GM18511 (cell line): ENCODE measurements around the gene VTA1.
"Not testable (repeated sequence)": the region's sequence is repeated elsewhere in the genome, so short reads cannot be mapped to it uniquely, and the experiment has no call there.

Source experiments
- ATAC-seq: cut with Tn5 transposase; IDR thresholded peaks from one replicate; pipeline ENCODE4 v1.9.1; 2021; ENCODE audit warnings: mild to moderate bottlenecking, moderate library complexity; ENCODE audit not compliant: unreplicated experiment

VTA1 gene

GRCh38 chr6:142223938-142224337 lies 76.9 kb downstream of the VTA1 start:
- ATAC-seq: no peak

GRCh38 chr6:142225115-142225514 lies 78.1 kb downstream of the VTA1 start:
- no peak for ATAC-seq

DNA sequence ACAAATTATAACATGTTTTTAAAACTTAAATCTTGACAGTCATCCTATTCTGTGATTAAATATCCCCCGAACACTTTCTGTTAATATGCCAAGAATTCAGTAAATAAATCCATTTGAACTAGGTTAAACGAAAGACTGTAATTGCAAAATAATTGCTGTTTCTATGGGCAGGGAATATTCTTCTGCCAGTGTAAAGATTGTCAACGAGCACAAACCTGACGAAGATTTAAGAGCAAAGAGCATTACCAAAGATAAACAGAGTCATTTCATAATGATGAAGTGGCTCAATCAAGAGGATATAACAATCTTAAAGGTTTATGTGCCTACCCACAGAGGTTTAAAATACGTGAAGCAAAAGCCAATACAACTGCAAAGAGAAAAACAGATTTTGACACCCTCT lies 78.5 kb downstream of the VTA1 start:
- no peak for ATAC-seq

DNA sequence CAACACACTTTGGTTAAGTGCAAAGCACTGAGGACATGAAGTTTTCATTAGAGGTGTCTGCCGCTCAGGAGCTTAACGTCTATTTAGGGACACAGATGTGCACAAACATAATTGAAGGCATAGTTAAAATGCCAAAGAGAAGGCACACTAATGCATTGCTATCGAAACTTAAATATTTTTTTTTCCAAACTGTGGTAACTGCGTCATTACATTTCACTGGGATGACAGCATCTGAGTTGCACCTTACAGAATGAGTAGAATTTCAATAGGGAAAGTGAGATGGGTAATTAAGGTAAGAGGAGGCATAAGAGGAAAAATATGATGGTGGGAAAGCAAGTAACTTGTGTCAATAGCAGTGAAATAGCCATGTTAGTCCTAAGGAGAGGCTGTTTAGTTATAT lies 79.7 kb downstream of the VTA1 start:
- ATAC-seq: no peak

GRCh38 chr6:142229518-142230270 lies 82.6 kb downstream of the VTA1 start:
- not testable (repeated sequence) for ATAC-seq

DNA sequence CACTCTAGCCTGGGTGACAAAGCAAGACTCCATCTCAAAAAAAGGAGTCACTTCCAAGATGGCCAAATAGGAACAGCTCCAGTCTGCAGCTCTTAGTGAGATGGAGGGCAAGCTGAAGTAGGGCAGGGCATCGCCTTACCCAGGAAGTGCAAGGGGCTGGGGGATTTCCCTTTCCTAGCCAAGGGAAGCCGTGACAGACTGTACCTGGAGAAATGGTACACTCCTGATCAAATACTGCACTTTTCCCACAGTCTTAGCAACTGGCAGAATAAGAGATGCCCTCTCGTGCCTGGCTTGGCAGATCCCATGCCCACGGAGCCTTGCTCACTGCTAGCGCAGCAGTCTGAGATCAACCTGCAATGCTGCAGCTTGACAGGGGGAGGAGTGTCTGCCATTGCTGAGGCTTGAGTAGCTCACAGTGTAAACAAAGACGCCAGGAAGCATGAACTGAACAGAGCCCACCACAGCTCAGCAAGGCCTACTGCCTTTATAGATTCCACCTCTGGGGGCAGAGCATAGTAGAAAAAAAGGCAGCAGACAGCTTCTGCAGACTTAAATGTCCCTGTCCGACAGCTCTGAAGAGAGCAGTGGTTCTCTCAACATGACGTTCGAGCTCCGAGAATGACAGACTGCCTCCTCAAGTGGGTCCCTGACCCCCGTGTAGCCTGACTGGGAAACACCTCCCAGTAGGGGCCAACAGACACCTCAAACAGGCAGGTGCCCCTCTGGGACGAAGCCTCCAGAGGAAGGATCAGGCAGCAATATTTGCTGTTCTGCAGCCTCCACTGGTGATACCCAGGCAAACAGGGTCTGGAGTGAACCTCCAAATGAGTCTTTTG lies 85.4 kb downstream of the VTA1 start:
- peak; percentile 87 for ATAC-seq

DNA sequence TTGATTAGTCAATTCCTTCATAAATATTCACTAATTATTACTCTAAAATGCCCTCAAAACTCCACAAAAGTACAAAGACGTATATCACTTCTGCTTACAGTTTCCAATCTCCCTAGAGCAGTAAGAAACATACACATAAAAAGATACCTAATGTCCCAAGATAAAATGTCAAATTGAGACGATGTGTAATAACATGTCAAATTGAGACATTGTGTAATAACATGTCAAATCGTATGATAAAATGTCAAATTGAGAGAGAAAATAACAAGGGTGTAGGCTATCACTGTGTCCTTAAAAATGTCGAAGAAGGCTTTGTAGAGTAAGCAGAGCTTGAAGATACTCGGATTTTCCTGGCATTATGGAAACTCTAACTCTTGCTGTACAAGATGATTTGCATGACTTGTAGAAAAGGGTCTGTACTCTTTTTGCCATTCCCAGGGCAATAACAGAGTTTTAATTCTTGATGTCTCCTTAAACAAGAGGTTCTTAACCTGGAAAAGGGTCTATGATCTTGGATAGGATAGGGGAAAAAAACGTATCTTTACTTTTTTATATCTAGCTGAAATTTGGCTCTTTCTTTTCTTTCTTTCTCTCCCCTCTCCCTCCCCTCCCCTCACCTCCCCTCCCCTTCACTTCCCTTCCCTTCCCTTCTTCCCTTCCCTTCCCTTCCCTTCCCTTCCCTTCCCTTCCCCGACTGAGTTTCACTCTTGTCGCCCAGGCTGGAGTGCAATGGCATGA lies 87.1 kb downstream of the VTA1 start:
- no peak for ATAC-seq

DNA sequence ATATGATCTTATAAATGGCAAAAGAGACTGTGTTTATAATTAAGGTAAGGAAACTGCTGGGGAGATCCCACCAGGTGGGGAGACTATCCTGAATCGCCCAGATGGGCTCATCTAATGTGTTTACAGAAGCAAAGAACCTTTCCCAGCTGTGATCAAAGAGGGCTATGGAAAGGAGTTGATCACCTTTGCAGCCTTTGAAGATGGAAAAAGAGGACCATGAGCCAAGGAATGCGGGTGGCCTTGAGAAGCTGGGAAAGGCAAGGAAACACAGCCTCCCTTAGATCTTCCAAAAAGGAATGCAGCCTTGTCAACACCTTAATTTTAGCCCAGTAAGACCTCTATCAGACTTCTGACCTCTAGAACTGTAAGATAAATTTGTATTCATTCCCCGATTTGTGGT lies 88.2 kb downstream of the VTA1 start:
- ATAC-seq: no peak

GRCh38 chr6:142235791-142236190 lies 88.7 kb downstream of the VTA1 start:
- no peak for ATAC-seq

- ATAC-seq: no peak
These were observed 89.6 kb downstream of the VTA1 start for GRCh38 chr6:142236691-142237090.

- ATAC-seq: no peak
These were observed 91.8 kb downstream of the VTA1 start for GRCh38 chr6:142238881-142239280.

GRCh38 chr6:142240179-142240578 lies 93.1 kb downstream of the VTA1 start:
- ATAC-seq: no peak

GRCh38 chr6:142241061-142241460 lies 94.0 kb downstream of the VTA1 start:
- ATAC-seq: no peak

GRCh38 chr6:142242269-142242668 lies 95.2 kb downstream of the VTA1 start:
- no peak for ATAC-seq

DNA sequence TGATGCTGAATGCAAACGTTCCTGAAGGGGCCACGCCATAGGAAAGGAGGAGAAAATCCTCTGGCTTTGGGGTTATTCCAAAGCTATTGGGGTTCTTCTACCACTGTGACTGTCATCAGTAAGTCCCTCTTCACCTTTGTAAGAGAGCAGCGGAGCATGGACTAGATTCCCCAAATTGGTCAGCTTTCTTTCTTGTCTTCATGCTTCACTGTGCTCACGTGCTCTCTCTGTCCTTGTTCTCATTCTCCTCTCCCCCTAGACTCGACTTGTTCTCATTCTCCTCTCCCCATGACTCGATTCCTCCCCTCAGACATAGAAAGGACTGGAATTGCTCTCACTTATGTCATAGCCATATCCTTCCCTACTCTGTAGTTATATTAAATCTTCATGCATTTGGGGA lies 99.9 kb downstream of the VTA1 start:
- peak; percentile 70 for ATAC-seq

DNA sequence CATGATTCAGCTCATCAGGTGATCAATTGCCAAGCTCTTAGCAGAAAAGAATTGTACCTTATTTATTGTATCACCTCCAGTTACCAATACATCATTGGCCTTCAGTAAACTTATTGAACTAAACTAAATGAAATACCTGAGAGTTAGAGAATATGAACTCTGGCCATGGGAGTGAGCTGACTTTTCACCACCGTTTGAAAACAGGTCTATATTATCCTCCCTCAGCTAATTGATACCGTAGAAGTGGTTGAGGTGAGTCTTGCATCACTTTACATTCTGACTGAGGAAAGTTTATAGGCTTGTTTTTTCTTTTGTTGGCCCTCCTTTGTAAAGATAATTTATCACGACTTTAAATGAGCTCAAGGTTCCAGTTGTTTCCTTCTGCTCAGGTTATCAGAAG lies 102.2 kb downstream of the VTA1 start:
- ATAC-seq: no peak

DNA sequence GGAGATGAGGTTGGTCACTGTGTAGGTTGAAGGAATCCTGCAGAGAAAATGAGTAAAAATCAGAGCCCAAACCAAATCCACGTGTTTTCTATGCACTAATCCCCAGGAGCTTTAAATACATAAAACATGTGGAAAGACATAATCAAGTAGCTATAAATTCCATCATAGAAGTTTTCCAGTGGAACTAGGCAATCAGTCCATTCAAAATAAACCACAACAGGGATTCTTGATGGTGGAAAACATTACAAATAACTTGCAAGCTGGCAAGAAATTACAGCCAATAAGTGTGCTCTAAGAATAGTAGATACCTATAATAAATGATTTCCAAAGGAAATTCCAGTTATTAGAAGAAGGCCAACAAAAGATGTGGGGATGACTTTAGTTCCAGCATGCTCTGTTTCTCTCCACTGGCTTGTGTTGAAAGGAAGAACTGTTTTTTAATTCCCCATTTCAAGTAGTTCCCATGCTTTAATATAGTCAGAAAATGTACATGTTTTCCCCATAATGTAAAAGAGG lies 104.9 kb downstream of the VTA1 start:
- ATAC-seq: no peak

- no peak for ATAC-seq
These were observed 107.5 kb downstream of the VTA1 start for GRCh38 chr6:142254513-142254912.

GRCh38 chr6:142255785-142256184 lies 108.7 kb downstream of the VTA1 start:
- ATAC-seq: no peak

DNA sequence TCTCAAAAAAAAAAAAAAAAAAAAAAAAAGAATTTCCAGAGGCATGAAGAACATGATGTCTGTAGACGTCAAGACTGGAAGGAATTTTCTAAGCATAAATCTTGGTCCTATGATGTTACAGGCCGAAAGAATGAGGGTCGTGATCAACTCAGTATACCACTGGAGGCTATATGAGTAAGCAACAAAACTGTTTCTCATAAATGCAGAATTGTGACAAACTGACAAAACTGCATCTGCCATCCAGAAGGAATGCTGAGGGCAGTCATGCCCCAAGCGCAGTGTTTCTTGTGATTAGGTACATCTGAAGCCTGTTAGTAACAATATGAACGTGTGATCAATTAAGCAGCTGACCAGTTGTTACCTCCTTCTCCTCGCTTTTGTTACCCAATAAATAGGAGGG lies 111.2 kb downstream of the VTA1 start:
- ATAC-seq: no peak

DNA sequence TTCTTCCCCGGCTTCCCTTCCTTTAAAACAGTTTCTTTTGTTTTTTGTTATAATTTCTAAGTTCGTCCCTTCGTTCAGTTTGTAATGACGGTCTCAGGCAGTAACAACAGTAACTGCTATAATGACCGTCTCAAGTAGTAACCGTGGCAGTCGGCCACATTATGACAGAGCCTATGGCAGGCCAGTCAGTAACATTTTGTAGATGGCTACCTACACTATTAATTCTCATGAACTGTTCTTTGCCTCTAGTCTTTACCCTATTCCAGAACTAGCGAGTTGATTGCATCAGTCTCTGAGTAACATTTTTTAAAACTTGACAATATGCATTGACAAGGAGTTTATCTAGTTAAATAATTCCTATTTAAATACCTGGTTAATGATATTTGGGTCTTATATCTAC lies 111.7 kb downstream of the VTA1 start:
- no peak for ATAC-seq
